Measurements from ENCODE around the gene CDC42BPG. TPM values are rescaled to one million over a fixed set of nuclear protein-coding genes. Genes with fewer than 3 reads are reported as not detected.

CDC42BPG gene
- total RNA-seq, 1 experiment from 2014 or later = 3.7 TPM

GRCh38 chr11:64838600-64839334, 5.7 kb downstream of the CDC42BPG start:
- no peak overlapping the region for H3K4me3 Mint-ChIP-seq (ENCODE audit: unreplicated experiment)
- no peak for TF ChIP-seq CTCF (IDR thresholded peaks at IDR 0.05; ENCODE audit: unreplicated experiment)
- POLR2A ChIA-PET = no interaction called here
- peaks cover 31% of the 10 kb centered on the region for H3K36me3 Mint-ChIP-seq (ENCODE audit: insufficient read depth, unreplicated experiment)
- H3K27ac Mint-ChIP-seq (ENCODE audit: low read depth, unreplicated experiment) = no peak overlapping the region
- DNase-seq (ENCODE audit: unreplicated experiment) = no peak
- BruUV-seq (replicated peaks) = no TSS peak
- CTCF ChIA-PET = interaction anchor here (0.6 kb wide), 1 partner anchor 271 kb away, joined by 3 read pairs; no protein-coding TSS in a partner anchor
- intact Hi-C loops (cut with micrococcal nuclease) = no loop called here
- H3K9me3 Mint-ChIP-seq (ENCODE audit: unreplicated experiment) = no peaks in the 10 kb centered on the region
- no peaks in the 10 kb centered on the region for H3K27me3 Mint-ChIP-seq (ENCODE audit: insufficient read depth, unreplicated experiment)
- peaks cover 21% of the 10 kb centered on the region for H3K4me1 Mint-ChIP-seq (ENCODE audit: insufficient read depth, unreplicated experiment)

DNA sequence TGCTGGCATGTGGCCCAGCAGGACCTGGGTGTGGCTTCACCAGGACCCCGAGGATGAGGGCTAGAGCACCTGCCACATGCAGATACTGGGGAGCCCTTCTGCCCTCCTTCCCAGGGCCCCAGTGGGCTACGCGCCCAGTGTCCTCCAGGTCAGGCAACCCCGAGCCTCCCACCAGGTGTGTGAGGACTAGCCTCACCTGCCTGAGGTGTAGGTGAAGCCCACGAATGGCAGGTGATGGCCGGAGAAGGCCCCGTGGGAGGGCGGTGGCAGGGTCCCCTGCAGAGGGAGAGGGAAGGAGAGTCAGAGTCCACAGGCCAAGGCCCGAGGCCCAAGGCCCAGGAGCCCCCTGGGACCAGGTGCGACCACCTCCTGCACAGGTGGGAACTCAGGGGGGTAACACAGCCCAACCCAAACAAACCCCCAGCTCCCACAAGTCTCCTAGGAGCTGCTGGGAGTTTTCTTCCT, 6.5 kb downstream of the CDC42BPG start:
- CTCF ChIA-PET = no interaction called here
- Mint-ChIP-seq H3K27me3 (ENCODE audit: insufficient read depth, unreplicated experiment) (no peaks in the 10 kb centered on the region), H3K27ac (ENCODE audit: low read depth, unreplicated experiment) (no peak overlapping the region), H3K36me3 (ENCODE audit: insufficient read depth, unreplicated experiment) (peaks cover 26% of the 10 kb centered on the region), H3K4me3 (ENCODE audit: unreplicated experiment) (no peak overlapping the region), H3K9me3 (ENCODE audit: unreplicated experiment) (no peaks in the 10 kb centered on the region), H3K4me1 (ENCODE audit: insufficient read depth, unreplicated experiment) (peaks cover 13% of the 10 kb centered on the region)
- no peak for TF ChIP-seq CTCF (IDR thresholded peaks at IDR 0.05; ENCODE audit: unreplicated experiment)
- intact Hi-C loops (cut with micrococcal nuclease) = no loop called here
- no TSS peak for BruUV-seq (replicated peaks)
- DNase-seq (ENCODE audit: unreplicated experiment) = no peak
- POLR2A ChIA-PET = no interaction called here

- CTCF ChIA-PET = interaction anchor here (0.6 to 3.9 kb wide), 5 partner anchors 10 to 509 kb away, joined by 3 to 16 read pairs (median 4); no protein-coding TSS in a partner anchor
- BruUV-seq (replicated peaks) = no TSS peak
- intact Hi-C loops (cut with micrococcal nuclease) = no loop called here
- Mint-ChIP-seq H3K27me3 (ENCODE audit: insufficient read depth, unreplicated experiment) (no peaks in the 10 kb centered on the region), H3K36me3 (ENCODE audit: insufficient read depth, unreplicated experiment) (peaks cover 22% of the 10 kb centered on the region), H3K27ac (ENCODE audit: low read depth, unreplicated experiment) (no peak overlapping the region), H3K9me3 (ENCODE audit: unreplicated experiment) (no peaks in the 10 kb centered on the region), H3K4me1 (ENCODE audit: insufficient read depth, unreplicated experiment) (peaks cover 10% of the 10 kb centered on the region), H3K4me3 (ENCODE audit: unreplicated experiment) (no peak overlapping the region)
- no peak for DNase-seq (ENCODE audit: unreplicated experiment)
- POLR2A ChIA-PET = interaction anchor here (0.5 to 2.4 kb wide), 4 partner anchors 21 to 281 kb away, joined by 3 to 16 read pairs (median 4); partner anchors contain the start of genes SF1 and ZNHIT2
- TF ChIP-seq CTCF (IDR thresholded peaks at IDR 0.05; ENCODE audit: unreplicated experiment) = no peak
Measured at GRCh38 chr11:64836448-64837072, 7.9 kb downstream of the CDC42BPG start.

Measured in MCF 10A (cell line).